Hepatocyte (in vitro differentiated cells): ENCODE measurements around the gene ADAMTS15.

Experiments
- CTCF ChIP-seq: fragments of 200-600 bp; sonication (generic); IDR thresholded peaks from 2 replicates; pipeline ENCODE4 v1.5.1; 2016; ENCODE audit warnings: antibody characterized with exemption, mild to moderate bottlenecking; ENCODE audit not compliant: poor library complexity
- EZH2phosphoT487 ChIP-seq: fragments of 200-600 bp; sonication (generic); IDR thresholded peaks from one replicate; pipeline ENCODE4 v1.6.1; 2018; ENCODE audit warnings: antibody characterized with exemption, mild to moderate bottlenecking, low read depth, moderate library complexity; ENCODE audit not compliant: unreplicated experiment, severe bottlenecking

GRCh38 chr11:130489716-130490115, 41.3 kb downstream of the ADAMTS15 start:
- TF ChIP-seq CTCF (no peak), EZH2phosphoT487 (no peak)
